Measurements from ENCODE around the gene SPON1. TPM values are rescaled to one million over a fixed set of nuclear protein-coding genes. Genes with fewer than 3 reads are reported as not detected.

The SPON1 gene
- total RNA-seq, 6 experiments from 2014 or later: not detected

DNA sequence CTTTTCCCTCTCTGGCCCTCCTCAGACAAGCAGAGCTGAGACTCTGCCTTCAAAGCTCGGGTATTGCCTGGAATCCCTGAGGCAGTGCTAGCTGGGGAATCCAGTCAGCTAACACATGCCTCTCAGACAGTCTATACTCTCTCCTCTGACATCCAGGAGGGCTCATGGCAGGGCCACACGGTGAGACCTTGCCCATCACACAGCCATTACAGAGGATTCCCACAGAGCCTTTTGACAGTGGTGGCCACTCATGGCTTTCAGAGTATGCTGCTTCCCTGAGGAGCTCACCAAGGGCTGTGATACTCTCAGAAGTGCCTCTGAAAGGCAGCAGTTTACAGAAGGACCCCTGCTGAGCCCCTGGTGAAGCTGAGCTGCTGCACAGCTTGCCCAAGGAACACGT, 231.1 kb downstream of the SPON1 start:
- TF ChIP-seq, protein P1, sequence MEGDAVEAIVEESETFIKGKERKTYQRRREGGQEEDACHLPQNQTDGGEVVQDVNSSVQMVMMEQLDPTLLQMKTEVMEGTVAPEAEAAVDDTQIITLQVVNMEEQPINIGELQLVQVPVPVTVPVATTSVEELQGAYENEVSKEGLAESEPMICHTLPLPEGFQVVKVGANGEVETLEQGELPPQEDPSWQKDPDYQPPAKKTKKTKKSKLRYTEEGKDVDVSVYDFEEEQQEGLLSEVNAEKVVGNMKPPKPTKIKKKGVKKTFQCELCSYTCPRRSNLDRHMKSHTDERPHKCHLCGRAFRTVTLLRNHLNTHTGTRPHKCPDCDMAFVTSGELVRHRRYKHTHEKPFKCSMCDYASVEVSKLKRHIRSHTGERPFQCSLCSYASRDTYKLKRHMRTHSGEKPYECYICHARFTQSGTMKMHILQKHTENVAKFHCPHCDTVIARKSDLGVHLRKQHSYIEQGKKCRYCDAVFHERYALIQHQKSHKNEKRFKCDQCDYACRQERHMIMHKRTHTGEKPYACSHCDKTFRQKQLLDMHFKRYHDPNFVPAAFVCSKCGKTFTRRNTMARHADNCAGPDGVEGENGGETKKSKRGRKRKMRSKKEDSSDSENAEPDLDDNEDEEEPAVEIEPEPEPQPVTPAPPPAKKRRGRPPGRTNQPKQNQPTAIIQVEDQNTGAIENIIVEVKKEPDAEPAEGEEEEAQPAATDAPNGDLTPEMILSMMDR (IDR thresholded peaks at IDR 0.05): no peak
- Mint-ChIP-seq H3K4me3 (no peak overlapping the region), H3K27ac (no peak overlapping the region), H3K4me1 (ENCODE audit: low read depth) (no peaks in the 10 kb centered on the region), H3K9me3 (no peaks in the 10 kb centered on the region), H3K27me3 (ENCODE audit: insufficient read depth) (peaks cover 7% of the 10 kb centered on the region; the same call in 1 of the 2 replicates), H3K36me3 (ENCODE audit: low read depth) (no peaks in the 10 kb centered on the region)
- DNase-seq: no peak

DNA sequence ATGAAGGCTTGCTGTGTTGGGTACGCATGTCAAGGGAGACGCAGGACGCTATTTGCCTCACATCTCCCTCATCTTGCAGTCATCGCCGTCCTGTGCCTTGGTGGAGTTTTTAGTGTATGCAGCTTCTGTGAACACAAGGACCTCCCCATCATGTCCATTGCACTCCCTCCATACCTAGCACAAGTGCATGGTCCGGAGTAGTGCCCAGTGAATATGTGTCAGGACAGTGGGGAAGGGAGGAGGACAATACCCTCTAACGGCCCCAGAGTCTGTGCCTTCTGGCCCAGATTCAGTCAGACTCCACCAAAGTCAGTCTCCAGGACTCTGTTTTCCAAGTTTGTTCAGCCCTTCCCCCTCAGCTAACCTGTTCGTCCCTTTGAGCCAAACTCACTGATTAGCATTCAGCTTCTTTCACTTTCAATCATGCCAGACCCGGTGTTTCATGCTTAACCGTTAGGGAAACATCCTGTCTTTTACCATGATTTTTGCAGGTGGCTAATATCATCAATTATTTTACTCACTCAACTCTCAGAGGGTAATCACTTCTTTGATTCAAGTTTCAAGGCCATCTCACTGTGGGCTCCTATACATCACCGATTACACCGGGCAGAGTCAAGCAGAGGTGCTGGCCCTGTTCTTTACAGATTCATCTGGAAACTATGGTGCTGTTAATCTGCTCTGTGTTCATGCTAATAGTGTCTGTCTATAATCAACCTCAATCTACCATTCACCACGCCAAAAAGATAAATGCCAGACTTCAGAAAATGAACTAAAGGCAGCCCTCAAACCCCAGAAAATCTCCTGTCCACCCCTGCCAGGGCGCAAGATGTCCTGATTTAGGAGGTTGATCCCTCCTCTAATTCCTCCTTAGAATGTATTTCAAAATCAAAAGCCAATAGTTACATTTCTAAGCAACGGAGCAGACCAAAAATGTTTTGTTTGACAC, 240.0 kb downstream of the SPON1 start:
- DNase-seq: no peak
- no peaks in the 10 kb centered on the region for H3K4me1 Mint-ChIP-seq (ENCODE audit: low read depth)

DNA sequence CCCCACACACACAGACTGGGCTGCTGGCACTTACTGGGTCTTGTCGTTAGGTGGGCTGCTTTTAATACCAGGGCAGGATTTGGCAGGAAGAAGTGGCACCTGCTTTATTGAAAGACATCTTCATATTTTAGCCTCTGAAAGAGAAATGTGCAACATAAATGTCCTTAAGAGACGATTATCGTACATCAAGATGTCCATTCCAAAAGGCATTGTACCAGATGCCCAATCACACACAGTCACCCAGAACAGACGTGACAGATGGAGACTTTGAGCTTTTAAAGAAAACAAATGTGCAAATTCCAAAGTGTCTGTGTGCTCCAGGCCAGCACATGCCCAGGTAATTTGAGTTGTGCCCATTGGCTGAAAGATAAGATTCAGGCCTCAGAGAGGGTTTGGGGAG, 240.8 kb downstream of the SPON1 start:
- H3K4me1 Mint-ChIP-seq (ENCODE audit: low read depth): no peaks in the 10 kb centered on the region
- no peak overlapping the region for H3K4me3 Mint-ChIP-seq
- no peaks in the 10 kb centered on the region for H3K36me3 Mint-ChIP-seq (ENCODE audit: low read depth)
- H3K9me3 Mint-ChIP-seq: no peaks in the 10 kb centered on the region
- TF ChIP-seq, protein P1 (IDR thresholded peaks at IDR 0.05): no peak
- DNase-seq: no peak
- no peak overlapping the region for H3K27ac Mint-ChIP-seq
- peaks cover 2% of the 10 kb centered on the region; the same call in 1 of the 2 replicates for H3K27me3 Mint-ChIP-seq (ENCODE audit: insufficient read depth)

More for the DNA sequence above, 240.0 kb downstream of the SPON1 start:
- no peak overlapping the region for H3K27ac Mint-ChIP-seq
- TF ChIP-seq, protein P1 (IDR thresholded peaks at IDR 0.05): no peak
- peaks cover 2% of the 10 kb centered on the region; the same call in 1 of the 2 replicates for H3K27me3 Mint-ChIP-seq (ENCODE audit: insufficient read depth)
- H3K36me3 Mint-ChIP-seq (ENCODE audit: low read depth): no peaks in the 10 kb centered on the region
- H3K4me3 Mint-ChIP-seq: no peak overlapping the region
- H3K9me3 Mint-ChIP-seq: no peaks in the 10 kb centered on the region

DNA sequence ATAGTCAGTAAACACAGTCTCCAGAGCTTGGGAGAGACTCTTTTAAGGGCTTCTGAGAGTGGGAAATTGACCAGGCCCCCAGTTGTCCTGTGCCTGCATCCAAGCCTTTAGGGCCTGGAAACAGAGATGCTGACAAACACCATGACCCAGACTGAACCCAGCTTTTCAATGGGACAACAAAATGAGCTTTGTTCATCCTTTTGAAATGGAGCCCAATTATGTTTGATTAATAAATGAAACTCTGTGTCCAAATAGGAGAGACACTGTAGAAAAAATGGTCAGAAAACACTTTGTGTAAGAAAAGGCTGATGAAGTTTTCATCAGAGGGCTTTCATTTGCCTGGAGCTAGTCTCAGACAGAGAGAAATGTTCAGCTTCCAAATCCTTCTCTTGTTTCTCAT, 250.5 kb downstream of the SPON1 start:
- no peaks in the 10 kb centered on the region for H3K4me1 Mint-ChIP-seq (ENCODE audit: low read depth)

DNA sequence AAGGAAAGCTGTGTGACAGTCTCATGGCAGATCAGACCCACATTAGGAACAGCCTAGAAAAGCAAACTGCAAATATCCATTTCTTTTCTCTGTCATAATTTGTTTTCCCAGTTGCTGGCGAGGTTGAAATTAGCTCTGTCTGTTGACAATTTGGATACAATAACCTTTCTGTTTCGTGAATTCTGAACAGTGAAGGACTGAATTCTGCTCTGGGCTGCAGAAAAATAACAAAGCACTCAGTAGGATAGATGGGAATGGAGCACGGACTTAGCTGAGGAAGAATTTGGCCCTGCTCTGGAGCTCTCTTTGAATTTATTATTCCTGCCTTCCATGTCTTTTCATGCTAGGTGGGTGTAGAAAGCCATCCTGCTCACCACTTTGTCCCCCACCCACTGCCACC, 256.2 kb downstream of the SPON1 start:
- Mint-ChIP-seq H3K27me3 (ENCODE audit: insufficient read depth) (peaks cover 3% of the 10 kb centered on the region), H3K36me3 (ENCODE audit: low read depth) (no peaks in the 10 kb centered on the region), H3K4me1 (ENCODE audit: low read depth) (no peaks in the 10 kb centered on the region), H3K27ac (no peak overlapping the region), H3K9me3 (no peaks in the 10 kb centered on the region), H3K4me3 (no peak overlapping the region)
- TF ChIP-seq, protein P1 (IDR thresholded peaks at IDR 0.05): no peak
- DNase-seq: no peak

More for the DNA sequence above, 250.5 kb downstream of the SPON1 start:
- TF ChIP-seq, protein P1 (IDR thresholded peaks at IDR 0.05): no peak
- peaks cover 1% of the 10 kb centered on the region for H3K27me3 Mint-ChIP-seq (ENCODE audit: insufficient read depth)
- H3K4me3 Mint-ChIP-seq: no peak overlapping the region
- H3K36me3 Mint-ChIP-seq (ENCODE audit: low read depth): no peaks in the 10 kb centered on the region
- no peak overlapping the region for H3K27ac Mint-ChIP-seq
- H3K9me3 Mint-ChIP-seq: no peaks in the 10 kb centered on the region
- DNase-seq: no peak
